NT2/D1 (cell line): Measurements from ENCODE around the gene TFIP11.

Experiments used
- DNase-seq: peaks from one replicate; pipeline ENCODE4 v3.0.0-alpha.2; 2011; ENCODE audit warnings: low read depth, low spot score
- H3K27me3 ChIP-seq: 2 replicates; pipeline ENCODE4 v1.6.0; 2011; ENCODE audit warnings: mild to moderate bottlenecking; ENCODE audit not compliant: insufficient read length, insufficient read depth
- H3K36me3 ChIP-seq: 2 replicates; pipeline ENCODE4 v1.6.1; 2011; ENCODE audit warnings: mild to moderate bottlenecking, low read length, mixed read lengths; ENCODE audit not compliant: insufficient read depth, insufficient read length
- H3K4me1 ChIP-seq: 2 replicates; pipeline ENCODE4 v1.5.1; 2011; ENCODE audit not compliant: insufficient read depth, insufficient read length
- H3K4me3 ChIP-seq: 2 replicates; pipeline ENCODE4 v1.5.1; 2011; ENCODE audit warnings: low read depth; ENCODE audit not compliant: insufficient read length
- H3K9ac ChIP-seq: 2 replicates; pipeline ENCODE4 v1.6.0; 2011; ENCODE audit warnings: low read depth; ENCODE audit not compliant: insufficient read length
- H3K9me3 ChIP-seq: 2 replicates; pipeline ENCODE4 v1.5.1; 2011; ENCODE audit warnings: mild to moderate bottlenecking, low read length; ENCODE audit not compliant: insufficient read depth
- SUZ12 ChIP-seq: IDR thresholded peaks from 2 replicates; pipeline ENCODE4 v1.6.1; 2011; ENCODE audit not compliant: insufficient read length, insufficient read depth; ENCODE audit errors: extremely low read depth
- YY1 ChIP-seq: IDR thresholded peaks from 2 replicates; pipeline ENCODE4 v1.6.1; 2011; ENCODE audit not compliant: insufficient read length, insufficient read depth
- ZNF274 ChIP-seq: IDR thresholded peaks from 2 replicates; pipeline ENCODE4 v1.6.1; 2011; ENCODE audit warnings: mild to moderate bottlenecking, low read depth, low read length

The TFIP11 gene

GRCh38 chr22:26481694-26482093 is 30.6 kb downstream of the TFIP11 start:
- no peaks in the 10 kb centered on the region for H3K27me3 ChIP-seq
- no peak overlapping the region for H3K4me3 ChIP-seq
- H3K4me1 ChIP-seq, result no peaks in the 10 kb centered on the region
- TF ChIP-seq SUZ12 (no peak), ZNF274 (no peak), YY1 (no peak)
- no peaks in the 10 kb centered on the region for H3K9me3 ChIP-seq
- no peak overlapping the region for H3K9ac ChIP-seq
- H3K36me3 ChIP-seq, result peaks cover 51% of the 10 kb centered on the region
- no peak for DNase-seq

DNA sequence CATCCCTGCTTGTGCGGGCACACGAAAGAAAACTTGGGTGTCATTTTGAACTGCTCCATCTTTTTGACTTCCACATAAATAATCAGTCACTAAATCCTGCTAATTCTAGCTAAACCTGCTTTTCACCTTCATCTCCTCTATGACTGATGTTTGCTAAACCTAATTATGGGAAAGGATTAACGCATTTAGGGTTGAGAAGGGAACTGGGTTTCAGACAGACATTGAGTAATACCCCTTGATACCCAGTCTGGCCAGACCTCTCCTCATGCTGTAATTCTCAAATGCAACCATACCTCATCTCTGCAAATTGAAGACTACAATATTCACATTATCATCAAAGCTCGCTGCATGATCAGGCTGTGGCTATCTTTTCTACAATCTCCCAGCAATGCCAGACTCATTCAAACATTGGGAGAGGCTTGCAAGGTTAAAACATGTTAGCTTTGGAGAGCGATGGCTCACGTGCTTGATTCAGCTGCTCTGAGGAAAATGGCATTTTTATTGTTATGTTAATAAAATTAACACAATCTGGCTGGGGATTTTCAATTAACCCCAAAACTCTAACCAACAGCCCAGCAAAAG is 31.1 kb downstream of the TFIP11 start:
- Histone ChIP-seq H3K4me1 (no peaks in the 10 kb centered on the region), H3K4me3 (no peak overlapping the region), H3K27me3 (no peaks in the 10 kb centered on the region), H3K9me3 (no peaks in the 10 kb centered on the region), H3K36me3 (peaks cover 52% of the 10 kb centered on the region), H3K9ac (no peak overlapping the region)
- no peak for DNase-seq
- TF ChIP-seq ZNF274 (no peak), YY1 (no peak), SUZ12 (no peak)

DNA sequence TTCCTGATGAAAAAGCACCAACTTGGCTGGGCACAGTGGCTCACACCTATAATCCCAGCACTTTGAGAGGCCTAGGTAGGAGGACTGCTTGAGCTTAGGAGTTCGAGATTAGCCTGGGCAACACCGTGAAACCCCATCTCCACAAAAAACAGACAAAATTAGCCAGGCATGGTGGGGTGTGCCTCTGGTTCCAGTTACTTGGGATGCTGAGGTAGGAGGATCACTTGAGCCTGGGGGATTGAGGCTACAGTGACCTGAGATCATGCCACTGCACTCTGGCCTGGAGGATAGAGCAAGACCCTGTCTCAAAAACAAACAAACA is 31.7 kb downstream of the TFIP11 start:
- H3K27me3 ChIP-seq, result no peaks in the 10 kb centered on the region
- TF ChIP-seq SUZ12 (no peak), YY1 (no peak), ZNF274 (no peak)
- H3K4me1 ChIP-seq, result no peaks in the 10 kb centered on the region
- H3K36me3 ChIP-seq, result peaks cover 51% of the 10 kb centered on the region
- no peak for DNase-seq
- no peak overlapping the region for H3K4me3 ChIP-seq
- H3K9ac ChIP-seq, result no peak overlapping the region
- no peaks in the 10 kb centered on the region for H3K9me3 ChIP-seq

DNA sequence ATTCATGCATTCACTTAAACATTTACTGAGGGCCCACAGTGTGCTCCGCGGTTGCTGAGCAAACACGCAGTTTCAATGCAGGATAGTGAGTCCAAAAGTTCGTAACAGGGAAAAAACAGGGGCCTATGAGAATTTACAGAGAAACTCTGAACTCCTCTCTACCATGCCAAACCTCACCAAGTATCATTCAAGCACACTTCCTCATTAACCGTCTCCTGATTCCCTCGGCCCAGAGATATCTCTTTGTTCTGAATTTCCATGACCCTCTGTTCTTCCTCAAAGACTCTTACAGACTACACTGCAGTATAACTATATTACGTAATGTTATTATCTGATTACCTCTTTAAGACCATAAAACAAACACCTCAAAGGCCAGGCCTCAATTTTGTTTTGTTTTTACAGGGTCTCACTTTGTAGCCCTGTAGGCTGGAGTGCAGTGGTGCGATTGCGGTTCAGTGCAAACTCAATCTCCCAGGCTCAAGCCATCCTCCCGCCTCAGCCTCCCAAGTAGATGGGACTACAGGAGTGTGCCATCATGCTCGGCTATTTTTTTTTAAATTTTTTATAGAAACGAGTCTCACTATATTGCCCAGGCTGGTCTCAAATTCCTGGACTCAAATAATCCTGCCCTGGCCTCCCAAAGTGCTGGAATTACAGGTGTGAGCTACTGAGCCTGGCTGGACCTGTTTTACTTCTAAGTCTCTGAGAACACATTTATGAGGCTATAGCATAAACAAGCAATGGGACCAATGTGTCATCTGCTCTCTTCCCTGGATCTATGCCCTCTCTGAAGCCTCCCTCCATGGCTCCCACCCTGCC is 32.3 kb downstream of the TFIP11 start:
- H3K9me3 ChIP-seq, result no peaks in the 10 kb centered on the region
- H3K4me3 ChIP-seq, result no peak overlapping the region
- no peaks in the 10 kb centered on the region for H3K27me3 ChIP-seq
- H3K9ac ChIP-seq, result peak overlapping the region; percentile 25
- H3K4me1 ChIP-seq, result no peaks in the 10 kb centered on the region
- H3K36me3 ChIP-seq, result peaks cover 48% of the 10 kb centered on the region
- TF ChIP-seq ZNF274, result no peak
- TF ChIP-seq SUZ12, result no peak
- TF ChIP-seq YY1, result no peak
- no peak for DNase-seq

DNA sequence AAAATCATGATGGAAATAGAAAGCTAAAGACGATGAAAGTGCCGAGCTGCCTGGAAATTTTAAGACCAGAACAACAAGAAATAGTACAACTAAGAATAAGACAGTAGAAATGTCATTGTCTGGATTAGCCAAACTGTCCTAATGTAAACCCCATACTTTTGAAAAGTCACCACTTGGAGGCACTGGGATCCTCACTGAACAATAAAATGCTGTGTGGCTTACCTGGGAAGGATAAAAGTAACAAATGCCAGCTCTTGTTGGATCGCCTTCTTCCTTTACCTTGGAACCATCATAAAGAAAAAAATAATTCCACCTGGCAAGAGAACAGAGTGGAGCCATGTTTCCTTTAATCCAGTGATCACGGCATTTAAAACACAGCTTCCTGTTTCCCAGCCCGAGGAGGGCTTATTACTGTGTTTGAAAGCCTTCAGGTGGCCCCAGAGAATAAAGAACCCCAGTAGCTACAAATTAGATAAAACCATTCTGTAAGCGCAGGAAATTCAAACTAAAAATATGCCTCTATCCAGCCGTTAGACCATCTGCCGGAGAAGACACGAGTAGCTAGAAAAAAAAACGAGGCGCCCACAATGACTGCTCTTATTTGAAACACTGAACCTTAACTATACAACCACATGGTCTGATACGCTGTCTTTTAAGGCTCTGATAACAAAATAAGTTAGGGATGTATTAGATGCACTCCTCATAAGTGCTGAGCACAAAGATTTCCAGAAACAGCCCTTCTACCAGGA is 33.1 kb downstream of the TFIP11 start:
- H3K9me3 ChIP-seq, result no peaks in the 10 kb centered on the region
- peak overlapping the region; percentile 25 for H3K9ac ChIP-seq
- H3K36me3 ChIP-seq, result peaks cover 49% of the 10 kb centered on the region
- H3K27me3 ChIP-seq, result no peaks in the 10 kb centered on the region
- no peak overlapping the region for H3K4me3 ChIP-seq
- no peaks in the 10 kb centered on the region for H3K4me1 ChIP-seq
- DNase-seq, result no peak
- TF ChIP-seq SUZ12 (no peak), ZNF274 (no peak), YY1 (no peak)

- no peaks in the 10 kb centered on the region for H3K27me3 ChIP-seq
- TF ChIP-seq ZNF274 (no peak), SUZ12 (no peak), YY1 (no peak)
- no peak overlapping the region for H3K9ac ChIP-seq
- H3K4me3 ChIP-seq, result no peak overlapping the region
- peaks cover 60% of the 10 kb centered on the region for H3K36me3 ChIP-seq
- no peak for DNase-seq
- H3K9me3 ChIP-seq, result no peaks in the 10 kb centered on the region
- no peaks in the 10 kb centered on the region for H3K4me1 ChIP-seq
These were observed 34.9 kb downstream of the TFIP11 start for GRCh38 chr22:26477341-26477731.

GRCh38 chr22:26476705-26477340 is 35.5 kb downstream of the TFIP11 start:
- Histone ChIP-seq H3K9ac (no peak overlapping the region), H3K4me1 (no peaks in the 10 kb centered on the region), H3K4me3 (no peak overlapping the region), H3K36me3 (peaks cover 61% of the 10 kb centered on the region), H3K9me3 (no peaks in the 10 kb centered on the region), H3K27me3 (no peaks in the 10 kb centered on the region)
- TF ChIP-seq YY1, result no peak
- TF ChIP-seq SUZ12, result no peak
- no peak for DNase-seq
